ENCODE results near the gene RHBDL2. TPM values are rescaled to one million over a fixed set of nuclear protein-coding genes. Genes with fewer than 3 reads are reported as not detected.

The RHBDL2 gene
- total and polyA plus RNA-seq, 2 of the 13 experiments (the other 11 are each of a cell fraction or from before 2014, with no cell fraction given): 3.3 to 5.4 TPM

DNA sequence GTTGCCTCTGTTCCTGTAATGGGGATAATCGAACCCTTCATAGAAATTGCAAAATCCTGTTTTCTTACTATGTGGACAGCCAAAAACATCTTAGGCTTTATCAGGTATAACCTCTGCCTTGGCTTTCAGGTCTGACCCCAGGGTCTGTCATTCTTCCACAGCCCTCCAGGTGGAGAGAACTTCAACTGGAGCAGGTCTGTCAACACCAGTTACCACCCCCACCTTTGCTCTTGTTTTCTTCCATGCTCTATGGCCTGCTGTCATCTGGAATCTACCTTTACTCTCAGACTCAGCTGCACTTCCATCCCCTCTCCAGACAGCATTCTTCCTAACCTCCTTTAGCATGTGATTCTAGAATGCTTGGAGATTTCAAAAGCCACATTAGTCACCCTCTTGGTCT, 49.9 kb downstream of the RHBDL2 start:
- peak; percentile 61 for DNase-seq (ENCODE audit: low spot score)
- WGBS (ENCODE audit: low lambda C conversion rate): 29% methylated on average over 1 of the region's 1 CpG
- TF ChIP-seq MAX (IDR thresholded peaks at IDR 0.05): peak; percentile 26; the same call in 1 of the 2 replicates
- peak; percentile 45; the same call in 1 of the 2 replicates for TF ChIP-seq SAP130 (CRISPR knock-in tag; IDR thresholded peaks at IDR 0.05; ENCODE audit: low read depth)
- TF ChIP-seq PCBP1 (IDR thresholded peaks at IDR 0.05; ENCODE audit: borderline replicate concordance, low read depth, low read length): no peak
- TF ChIP-seq FOXA3 (CRISPR knock-in tag; IDR thresholded peaks at IDR 0.05): peak; percentile 59
- TF ChIP-seq, protein P1, sequence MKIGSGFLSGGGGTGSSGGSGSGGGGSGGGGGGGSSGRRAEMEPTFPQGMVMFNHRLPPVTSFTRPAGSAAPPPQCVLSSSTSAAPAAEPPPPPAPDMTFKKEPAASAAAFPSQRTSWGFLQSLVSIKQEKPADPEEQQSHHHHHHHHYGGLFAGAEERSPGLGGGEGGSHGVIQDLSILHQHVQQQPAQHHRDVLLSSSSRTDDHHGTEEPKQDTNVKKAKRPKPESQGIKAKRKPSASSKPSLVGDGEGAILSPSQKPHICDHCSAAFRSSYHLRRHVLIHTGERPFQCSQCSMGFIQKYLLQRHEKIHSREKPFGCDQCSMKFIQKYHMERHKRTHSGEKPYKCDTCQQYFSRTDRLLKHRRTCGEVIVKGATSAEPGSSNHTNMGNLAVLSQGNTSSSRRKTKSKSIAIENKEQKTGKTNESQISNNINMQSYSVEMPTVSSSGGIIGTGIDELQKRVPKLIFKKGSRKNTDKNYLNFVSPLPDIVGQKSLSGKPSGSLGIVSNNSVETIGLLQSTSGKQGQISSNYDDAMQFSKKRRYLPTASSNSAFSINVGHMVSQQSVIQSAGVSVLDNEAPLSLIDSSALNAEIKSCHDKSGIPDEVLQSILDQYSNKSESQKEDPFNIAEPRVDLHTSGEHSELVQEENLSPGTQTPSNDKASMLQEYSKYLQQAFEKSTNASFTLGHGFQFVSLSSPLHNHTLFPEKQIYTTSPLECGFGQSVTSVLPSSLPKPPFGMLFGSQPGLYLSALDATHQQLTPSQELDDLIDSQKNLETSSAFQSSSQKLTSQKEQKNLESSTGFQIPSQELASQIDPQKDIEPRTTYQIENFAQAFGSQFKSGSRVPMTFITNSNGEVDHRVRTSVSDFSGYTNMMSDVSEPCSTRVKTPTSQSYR (CRISPR knock-in tag; IDR thresholded peaks at IDR 0.05; ENCODE audit: borderline replicate concordance): 0 out of 2 replicates have a peak, but pooled peaks have one; percentile 63
- TF ChIP-seq STAG1 (CRISPR knock-in tag; IDR thresholded peaks at IDR 0.05): peak; percentile 45; the same call in 1 of the 2 replicates
- TF ChIP-seq, protein P2, sequence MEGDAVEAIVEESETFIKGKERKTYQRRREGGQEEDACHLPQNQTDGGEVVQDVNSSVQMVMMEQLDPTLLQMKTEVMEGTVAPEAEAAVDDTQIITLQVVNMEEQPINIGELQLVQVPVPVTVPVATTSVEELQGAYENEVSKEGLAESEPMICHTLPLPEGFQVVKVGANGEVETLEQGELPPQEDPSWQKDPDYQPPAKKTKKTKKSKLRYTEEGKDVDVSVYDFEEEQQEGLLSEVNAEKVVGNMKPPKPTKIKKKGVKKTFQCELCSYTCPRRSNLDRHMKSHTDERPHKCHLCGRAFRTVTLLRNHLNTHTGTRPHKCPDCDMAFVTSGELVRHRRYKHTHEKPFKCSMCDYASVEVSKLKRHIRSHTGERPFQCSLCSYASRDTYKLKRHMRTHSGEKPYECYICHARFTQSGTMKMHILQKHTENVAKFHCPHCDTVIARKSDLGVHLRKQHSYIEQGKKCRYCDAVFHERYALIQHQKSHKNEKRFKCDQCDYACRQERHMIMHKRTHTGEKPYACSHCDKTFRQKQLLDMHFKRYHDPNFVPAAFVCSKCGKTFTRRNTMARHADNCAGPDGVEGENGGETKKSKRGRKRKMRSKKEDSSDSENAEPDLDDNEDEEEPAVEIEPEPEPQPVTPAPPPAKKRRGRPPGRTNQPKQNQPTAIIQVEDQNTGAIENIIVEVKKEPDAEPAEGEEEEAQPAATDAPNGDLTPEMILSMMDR (CRISPR knock-in tag; IDR thresholded peaks at IDR 0.05): peak; percentile 59
- TF ChIP-seq ZNF337 (CRISPR knock-in tag; IDR thresholded peaks at IDR 0.05; ENCODE audit: borderline replicate concordance, low read depth): no peak
- TF ChIP-seq RAD21 (CRISPR knock-in tag; IDR thresholded peaks at IDR 0.05): peak; percentile 58; the same call in 1 of the 2 replicates
- TF ChIP-seq, protein P3, sequence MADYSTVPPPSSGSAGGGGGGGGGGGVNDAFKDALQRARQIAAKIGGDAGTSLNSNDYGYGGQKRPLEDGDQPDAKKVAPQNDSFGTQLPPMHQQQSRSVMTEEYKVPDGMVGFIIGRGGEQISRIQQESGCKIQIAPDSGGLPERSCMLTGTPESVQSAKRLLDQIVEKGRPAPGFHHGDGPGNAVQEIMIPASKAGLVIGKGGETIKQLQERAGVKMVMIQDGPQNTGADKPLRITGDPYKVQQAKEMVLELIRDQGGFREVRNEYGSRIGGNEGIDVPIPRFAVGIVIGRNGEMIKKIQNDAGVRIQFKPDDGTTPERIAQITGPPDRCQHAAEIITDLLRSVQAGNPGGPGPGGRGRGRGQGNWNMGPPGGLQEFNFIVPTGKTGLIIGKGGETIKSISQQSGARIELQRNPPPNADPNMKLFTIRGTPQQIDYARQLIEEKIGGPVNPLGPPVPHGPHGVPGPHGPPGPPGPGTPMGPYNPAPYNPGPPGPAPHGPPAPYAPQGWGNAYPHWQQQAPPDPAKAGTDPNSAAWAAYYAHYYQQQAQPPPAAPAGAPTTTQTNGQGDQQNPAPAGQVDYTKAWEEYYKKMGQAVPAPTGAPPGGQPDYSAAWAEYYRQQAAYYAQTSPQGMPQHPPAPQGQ (CRISPR knock-in tag; IDR thresholded peaks at IDR 0.05; ENCODE audit: borderline replicate concordance): no peak
- 0 out of 2 replicates have a peak, but pooled peaks have one; percentile 17 for TF ChIP-seq ZFX (CRISPR knock-in tag; IDR thresholded peaks at IDR 0.05; ENCODE audit: low read depth)
- TF ChIP-seq ONECUT2 (CRISPR knock-in tag; IDR thresholded peaks at IDR 0.05): no peak
- 0 out of 2 replicates have a peak, but pooled peaks have one; percentile 41 for TF ChIP-seq FOXK2 (IDR thresholded peaks at IDR 0.05)
- no peak for TF ChIP-seq ZNF720 (CRISPR knock-in tag; IDR thresholded peaks at IDR 0.05)
- TF ChIP-seq CHD2 (IDR thresholded peaks at IDR 0.05; ENCODE audit: low read depth, low read length): no peak
- 0 out of 2 replicates have a peak, but pooled peaks have one; percentile 15 for TF ChIP-seq MED1 (CRISPR knock-in tag; IDR thresholded peaks at IDR 0.05)
- no peak for TF ChIP-seq IKZF5 (CRISPR knock-in tag; IDR thresholded peaks at IDR 0.05)
- TF ChIP-seq FOXP1 (IDR thresholded peaks at IDR 0.05): no peak
- TF ChIP-seq FOXP1 (CRISPR knock-in tag; IDR thresholded peaks at IDR 0.05): 0 out of 2 replicates have a peak, but pooled peaks have one; percentile 7

More for the DNA sequence above, 49.9 kb downstream of the RHBDL2 start:
- CTCF ChIA-PET (ENCODE audit: low intra/inter-chr PET ratio, low total read pairs): no interaction called here
- Histone ChIP-seq H4K20me1 (ENCODE audit: insufficient read depth, low read length) (no peaks in the 10 kb centered on the region), H3K4me1 (ENCODE audit: insufficient read depth, low read length) (peaks cover 48% of the 10 kb centered on the region), H3K9ac (ENCODE audit: insufficient read depth, low read depth, low read length) (no peak overlapping the region), H3K79me2 (ENCODE audit: insufficient read depth, low read length) (no peaks in the 10 kb centered on the region), H3K27ac (ENCODE audit: extremely low read length, insufficient read depth, low read length) (no peak overlapping the region), H2AFZ (ENCODE audit: low read length) (no peak overlapping the region), H3K9me3 (ENCODE audit: low read length) (no peaks in the 10 kb centered on the region), H3K4me3 (replicated peaks in 1 of 3; ENCODE audit: insufficient read depth in 1 of 3, low read depth in 2 of 3, low read length in 3 of 3) (no peak overlapping the region), H3K4me2 (ENCODE audit: low read depth, low read length) (no peak overlapping the region), H3K36me3 (replicated peaks in 1 of 2; ENCODE audit: control insufficient read depth in 1 of 2, insufficient read depth in 2 of 2, low read length in 2 of 2) (0 out of 5 replicates have a peak, but pooled peaks cover 0 to 1% of the 10 kb centered on the region in 2 experiments), H3K27me3 (ENCODE audit: control insufficient read depth in 1 of 2, insufficient read depth in 2 of 2, low read length in 2 of 2) (no peaks in the 10 kb centered on the region)
- in situ Hi-C loops (cut with HindIII; ENCODE audit: extremely low pct_ligation_motif_present, low pct_unique_long_range_greater_than_20kb) (no loop called here), intact Hi-C loops (cut with micrococcal nuclease; ENCODE audit: unreplicated experiment) (loop anchor here (1.0 kb wide), 1 partner anchor 20 kb away; no protein-coding TSS in a partner anchor)
- POLR2A ChIA-PET: no interaction called here
- FAIRE-seq: peak; percentile 15
- ATAC-seq: peak; percentile 88
- BruUV-seq (replicated peaks): no TSS peak
